NCI-H526 treated with DMSO at 0.1 percent for 48 hours (cell line): Measurements from ENCODE around the gene RALGPS2.
"Not testable (repeated sequence)": the region's sequence is repeated elsewhere in the genome, so short reads cannot be mapped to it uniquely, and the experiment has no call there.

Experiments
- DNase-seq: peaks from one replicate; lab custom pipeline; 2025; lab: John Stamatoyannopoulos, UW

The RALGPS2 gene

DNA sequence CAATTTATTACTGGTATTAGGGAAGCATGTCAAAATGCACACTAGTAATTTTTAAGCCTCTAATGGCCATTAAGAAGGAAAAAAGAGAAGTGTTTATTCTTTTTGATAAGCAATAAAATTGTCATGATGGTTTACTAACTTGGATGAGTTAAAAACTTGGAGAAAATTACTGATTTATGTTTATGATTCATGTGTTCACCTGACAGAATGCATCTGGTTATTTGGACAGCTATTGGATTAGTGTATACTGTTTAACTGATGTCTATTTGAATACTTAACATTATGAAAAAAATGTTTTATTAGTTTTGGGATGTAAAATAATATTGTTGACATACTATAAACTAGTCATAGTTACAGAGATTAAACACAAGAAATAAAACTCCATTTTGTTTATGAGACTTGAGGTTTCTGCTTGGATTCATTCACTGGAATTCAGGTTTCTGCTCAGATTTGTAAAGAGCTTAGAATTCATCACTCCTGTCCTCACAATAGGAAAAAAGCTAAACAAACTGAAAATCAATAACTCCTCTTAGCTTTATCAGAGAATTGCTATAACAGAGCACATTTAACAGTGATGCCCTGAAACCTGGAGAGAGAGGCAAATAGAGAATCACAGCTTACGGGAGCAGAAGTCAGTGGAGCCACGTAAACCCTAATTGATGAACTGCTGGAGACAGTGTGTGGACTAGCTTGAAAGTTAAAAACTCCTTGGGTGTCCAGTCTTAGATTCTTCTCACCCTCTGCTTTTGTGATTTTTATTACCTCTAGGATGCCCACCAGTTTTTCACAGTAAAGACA is 56.7 kb downstream of the RALGPS2 start:
- DNase-seq = no peak

DNA sequence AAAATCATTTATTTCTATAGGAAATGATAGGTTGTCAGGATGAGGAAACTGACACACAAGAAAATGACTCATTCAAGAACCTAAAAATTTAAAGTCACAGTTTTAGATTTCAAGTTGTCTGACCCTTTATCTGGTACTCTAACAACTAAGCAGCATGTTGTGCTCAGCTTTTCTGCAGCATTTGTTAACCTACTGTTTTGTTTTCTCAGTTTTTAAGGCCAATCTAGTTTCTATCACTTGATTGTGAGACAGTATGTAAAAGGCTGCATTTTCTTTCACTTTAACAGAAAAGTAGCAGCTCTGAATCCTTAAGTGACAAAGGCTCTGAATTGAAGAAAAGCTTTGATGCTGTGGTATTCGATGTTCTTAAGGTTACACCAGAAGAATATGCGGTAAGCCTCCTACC is 59.1 kb downstream of the RALGPS2 start:
- DNase-seq = no peak

DNA sequence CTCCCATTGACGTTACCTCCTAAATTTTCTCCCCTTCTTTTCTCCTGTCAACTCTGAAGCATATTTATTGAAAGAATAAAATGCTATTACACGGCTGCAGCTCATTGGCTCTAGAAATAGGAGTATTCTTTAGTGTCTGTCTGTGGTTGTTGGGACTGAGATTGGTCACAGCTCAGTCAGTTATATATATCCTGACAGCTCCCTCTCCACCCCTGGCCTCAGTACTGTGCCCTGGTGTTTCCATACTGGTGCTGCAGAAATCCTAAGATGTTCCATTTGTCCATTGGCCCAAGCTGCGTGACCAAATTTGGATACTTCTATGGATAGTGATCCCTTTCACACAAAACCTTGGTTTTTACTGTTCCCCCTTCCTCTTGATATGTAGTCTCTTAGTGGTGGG is 67.3 kb downstream of the RALGPS2 start:
- DNase-seq = no peak

DNA sequence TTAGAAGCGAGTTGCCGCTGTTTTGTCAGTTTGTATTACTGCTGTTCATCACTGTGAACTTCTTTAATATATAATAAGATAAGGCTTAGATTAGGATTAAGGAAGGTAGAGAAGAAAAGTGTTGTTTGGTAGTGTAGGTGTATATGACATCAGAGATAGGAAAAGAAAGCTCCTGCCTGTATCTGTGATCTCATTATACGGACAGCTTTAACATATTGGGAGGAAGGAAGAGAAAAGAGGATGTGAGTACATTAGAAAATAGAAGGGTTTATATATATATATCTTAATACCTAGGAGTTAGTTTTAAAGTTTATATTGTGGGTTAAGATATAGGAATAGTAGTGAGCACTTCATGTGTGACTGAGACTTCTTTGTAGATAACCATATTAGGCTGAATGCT is 71.0 kb downstream of the RALGPS2 start:
- no peak for DNase-seq

DNA sequence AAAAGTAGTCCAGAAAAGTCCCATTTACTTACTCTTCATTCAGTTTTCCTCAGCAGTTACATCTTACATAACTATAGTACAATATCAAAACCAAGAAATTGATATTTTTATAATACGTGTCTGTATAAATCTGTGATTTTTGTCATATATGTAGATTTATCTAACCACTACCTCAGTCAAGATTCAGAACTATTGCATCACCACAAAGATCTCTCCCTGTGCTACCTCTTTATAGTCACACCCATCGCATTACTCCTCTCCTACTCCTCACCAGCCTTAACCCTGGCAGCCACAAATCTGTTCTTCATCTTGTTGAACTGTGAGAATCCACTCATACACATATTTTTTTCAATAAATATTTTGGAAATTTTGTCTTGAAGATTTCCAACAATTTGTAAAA is 72.5 kb downstream of the RALGPS2 start:
- no peak for DNase-seq

DNA sequence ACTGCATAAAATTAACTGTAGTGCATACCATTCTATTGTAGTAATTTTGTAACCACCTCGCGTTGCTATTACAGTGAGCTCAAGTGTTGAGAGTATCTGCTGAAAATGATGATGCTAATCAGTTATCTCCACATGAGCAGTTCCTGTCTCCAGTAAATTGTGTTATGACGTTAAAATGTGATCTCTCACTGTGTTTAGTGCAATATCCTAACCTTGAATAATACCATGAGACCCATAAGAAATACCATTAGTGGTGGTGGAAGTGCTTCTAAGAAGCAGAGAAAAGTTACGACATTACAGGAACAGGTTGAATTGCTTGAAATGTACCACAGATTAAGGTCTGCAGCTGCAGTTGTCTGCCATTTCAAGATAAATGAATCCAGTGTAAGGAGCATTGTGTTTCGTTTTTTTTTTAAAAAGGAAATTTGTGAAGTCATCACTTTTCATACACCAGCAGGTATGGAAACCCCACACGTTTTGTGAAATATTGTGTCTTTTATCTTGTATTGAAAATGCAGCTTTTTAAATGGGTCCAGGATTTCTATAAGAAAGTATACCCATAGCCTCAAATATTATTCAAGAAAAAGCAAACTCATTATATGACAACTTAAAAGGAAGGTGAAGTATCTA is 73.3 kb downstream of the RALGPS2 start:
- DNase-seq = no peak

DNA sequence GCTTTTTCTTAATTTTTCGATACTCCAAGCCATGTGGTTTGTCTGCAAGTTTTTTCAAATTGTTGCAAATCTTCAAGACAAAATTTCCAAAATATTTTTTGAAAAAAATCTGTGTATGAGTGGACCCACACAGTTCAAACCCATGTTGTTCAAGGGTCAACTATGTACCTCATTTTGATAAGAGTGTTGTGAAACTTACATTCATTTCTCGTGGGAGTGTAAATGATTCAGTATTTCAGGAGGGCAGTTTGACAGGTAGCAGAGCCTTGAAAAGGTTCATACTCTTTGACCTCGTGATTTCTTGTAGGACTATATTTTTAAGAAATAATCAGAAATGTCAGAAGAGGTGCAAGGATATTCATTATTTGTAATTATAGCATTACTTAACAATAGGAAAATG is 77.8 kb downstream of the RALGPS2 start:
- no peak for DNase-seq

DNA sequence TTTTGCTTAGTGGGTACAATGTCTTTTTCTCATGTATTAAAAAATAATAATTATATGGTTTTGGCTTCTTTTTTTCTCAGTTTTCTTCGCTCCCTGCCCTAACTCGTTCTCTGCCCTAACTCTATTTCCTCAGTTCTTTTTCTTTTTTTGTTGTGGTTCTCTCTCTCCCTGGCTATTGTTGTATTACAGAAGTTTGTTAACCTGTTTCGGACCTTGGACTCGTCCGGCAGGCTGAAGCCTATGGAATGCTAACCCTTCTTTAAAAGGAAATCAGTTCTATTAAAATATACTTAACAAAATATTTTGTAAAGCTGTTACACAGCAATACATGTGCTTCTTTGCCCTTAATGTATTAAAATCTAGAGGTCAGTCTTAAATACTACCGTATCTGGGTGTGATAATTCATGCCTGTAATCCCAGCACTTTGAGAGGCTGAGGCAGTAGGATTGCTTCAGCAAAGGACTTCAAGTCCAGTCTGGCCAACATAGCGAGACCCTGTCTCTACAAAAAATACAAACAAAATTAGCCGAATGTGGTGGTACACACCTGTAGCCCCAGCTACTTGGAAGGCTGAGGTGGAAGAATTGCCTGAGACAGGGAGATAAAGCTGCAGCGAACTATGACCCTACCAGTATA is 81.7 kb downstream of the RALGPS2 start:
- DNase-seq = no peak

DNA sequence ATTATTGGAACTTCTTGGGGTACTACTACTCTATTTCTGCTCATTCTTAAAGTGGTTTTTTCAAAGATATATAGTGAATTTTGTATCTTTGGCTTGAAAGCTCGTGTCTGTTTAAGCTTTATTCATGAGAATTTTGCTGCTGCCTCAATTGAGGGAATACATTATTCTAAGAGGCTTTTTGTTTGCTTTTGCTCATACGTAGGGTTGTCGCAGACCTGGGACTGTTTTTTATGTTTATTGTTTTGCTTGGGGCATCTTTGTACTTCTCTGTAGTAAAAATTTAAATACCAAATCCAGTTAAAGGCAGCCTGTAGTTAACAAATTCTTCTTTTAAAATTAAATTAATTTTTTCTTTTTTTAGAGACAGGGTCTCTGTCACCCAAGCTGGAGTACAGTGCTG is 83.5 kb downstream of the RALGPS2 start:
- peak; percentile 84 for DNase-seq

DNA sequence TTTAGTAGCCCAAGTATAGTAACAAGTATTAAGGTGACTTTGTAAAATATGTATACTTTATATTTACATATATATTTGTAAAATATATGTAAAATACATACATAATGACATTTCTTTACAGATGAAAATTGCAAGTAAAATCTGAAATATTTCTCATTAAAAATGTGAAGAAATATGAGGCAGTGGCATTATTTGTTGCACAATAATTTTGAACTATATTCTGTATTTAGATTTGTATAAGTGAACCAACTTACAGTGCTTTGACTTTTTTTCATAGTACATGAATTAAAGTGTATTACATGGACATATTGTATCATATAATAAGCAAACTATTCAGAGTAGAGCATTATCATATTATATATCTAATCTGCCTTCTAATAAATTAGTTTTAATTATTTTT is 85.5 kb downstream of the RALGPS2 start:
- no peak for DNase-seq

DNA sequence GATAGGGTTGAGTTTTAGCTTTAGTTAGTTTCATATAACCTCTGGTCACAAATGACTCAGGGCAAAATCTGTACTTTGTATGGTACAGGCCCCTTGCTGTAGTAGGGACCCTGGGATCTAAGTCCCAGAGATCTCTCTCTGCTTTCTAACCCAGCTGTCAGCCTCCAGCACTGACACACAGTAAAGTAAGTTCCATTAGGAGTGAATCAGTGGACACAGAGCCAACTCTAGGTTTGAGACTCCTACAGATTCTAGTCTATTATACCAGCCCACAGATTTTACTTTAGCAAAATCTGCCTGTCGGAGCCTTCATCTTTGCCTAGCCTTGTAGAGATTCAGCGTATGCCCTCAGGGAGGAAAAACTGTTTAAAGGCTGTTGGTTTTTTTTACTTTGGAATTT is 93.4 kb downstream of the RALGPS2 start:
- DNase-seq = no peak

DNA sequence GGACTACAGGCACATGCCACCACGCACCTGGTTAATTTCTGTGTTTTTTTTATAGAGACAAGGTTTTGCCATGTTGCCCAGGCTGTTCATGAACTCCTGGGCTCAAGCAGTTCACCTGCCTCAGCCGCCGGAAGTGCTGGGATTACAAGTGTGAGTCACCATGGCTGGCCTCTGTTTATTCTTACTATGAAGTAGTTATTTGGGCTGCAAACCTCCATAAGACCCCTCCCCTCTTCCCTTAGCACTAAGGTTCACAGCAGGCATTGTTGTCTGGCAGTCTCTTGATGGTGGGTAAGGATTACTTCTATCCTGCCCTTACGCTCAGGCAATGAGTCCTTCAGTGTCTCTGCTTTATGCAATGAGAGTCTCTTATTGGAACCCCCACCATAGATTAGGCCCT is 94.1 kb downstream of the RALGPS2 start:
- DNase-seq = no peak

DNA sequence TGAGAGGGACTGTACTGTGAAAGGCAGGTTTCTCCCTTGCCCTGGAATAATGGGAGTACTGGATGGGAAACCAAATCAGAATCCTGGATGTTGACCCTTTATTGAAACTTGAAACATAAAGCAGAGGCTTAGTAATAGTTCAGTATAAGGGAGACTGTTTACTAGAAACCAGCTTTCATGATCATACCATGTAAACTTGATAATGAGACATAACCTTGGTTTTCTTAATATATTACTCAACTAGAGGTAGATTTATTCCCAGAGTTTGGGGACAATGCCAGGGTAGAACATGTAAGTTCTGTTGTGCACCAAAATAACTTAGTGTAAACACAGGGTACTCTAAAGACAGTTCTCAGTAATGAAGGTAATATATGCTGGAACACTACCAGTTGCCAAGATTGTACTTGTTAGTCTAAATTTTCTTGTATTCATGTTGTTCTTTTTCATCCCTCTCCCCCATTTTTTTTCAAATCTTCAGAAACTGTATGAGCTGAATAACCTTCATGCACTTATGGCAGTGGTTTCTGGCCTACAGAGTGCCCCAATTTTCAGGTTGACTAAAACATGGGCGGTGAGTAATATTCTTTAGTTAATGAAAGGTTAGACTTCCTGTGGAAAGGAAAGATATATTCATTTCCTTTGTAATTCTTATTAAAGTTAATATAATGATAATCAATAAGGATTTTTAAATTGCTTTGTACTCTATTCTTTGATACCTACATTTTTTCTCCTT is 96.3 kb downstream of the RALGPS2 start:
- DNase-seq = no peak

DNA sequence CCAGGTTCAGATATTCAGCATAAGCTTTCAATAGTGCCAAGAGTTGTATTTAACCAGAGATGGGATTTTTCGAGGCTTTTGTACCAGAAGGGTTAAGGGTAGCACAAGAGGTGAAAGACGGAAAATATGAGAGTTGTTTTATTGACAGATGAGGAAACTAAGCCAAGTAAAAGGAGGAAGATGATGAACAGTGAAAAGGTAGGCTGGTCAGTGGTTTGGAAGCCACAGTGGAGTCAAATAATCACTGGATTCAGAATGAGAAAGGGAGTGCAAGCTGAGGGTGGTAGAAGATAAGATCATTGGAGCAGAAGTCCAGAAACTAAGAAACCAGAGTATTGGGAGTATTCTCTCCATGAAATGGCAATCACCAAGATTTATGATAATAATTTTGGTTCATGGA is 100.1 kb downstream of the RALGPS2 start:
- no peak for DNase-seq

DNA sequence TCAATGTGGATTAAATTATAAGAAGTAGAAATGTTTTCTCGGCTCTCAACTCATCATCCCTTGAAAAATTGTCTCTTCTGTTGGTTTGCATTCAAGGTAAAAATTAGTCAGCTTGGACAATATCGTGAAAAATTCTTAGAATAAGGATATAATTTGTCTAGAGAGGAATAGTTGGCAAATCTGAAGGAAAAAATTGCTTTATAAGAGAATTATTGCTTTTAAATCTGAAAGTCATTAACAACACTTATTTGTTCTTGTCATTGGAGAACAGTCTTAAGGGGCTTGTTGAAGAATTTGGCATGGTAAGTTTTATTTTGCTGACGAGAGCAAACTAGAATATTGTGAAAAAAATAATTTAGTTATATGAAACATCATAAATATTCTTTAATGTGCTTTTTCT is 119.4 kb downstream of the RALGPS2 start:
- no peak for DNase-seq

DNA sequence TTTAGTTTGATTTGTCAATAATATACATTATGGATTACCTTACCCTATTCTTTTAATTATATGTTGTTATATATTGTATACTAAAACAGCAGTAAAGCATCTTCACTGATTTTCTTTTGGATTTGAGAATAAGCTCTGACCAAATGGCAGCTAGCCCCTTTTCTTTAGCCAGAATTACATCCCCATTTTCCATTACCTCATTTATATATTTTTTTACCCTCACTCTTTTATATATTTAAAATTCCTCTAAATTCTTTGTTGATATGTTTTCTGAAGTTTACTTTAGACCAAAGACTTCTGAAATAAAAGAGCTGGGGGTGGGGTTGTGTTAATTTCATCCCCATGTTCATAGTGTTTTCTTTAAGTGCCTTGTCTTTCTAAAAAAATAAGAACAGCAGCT is 121.3 kb downstream of the RALGPS2 start:
- no peak for DNase-seq

DNA sequence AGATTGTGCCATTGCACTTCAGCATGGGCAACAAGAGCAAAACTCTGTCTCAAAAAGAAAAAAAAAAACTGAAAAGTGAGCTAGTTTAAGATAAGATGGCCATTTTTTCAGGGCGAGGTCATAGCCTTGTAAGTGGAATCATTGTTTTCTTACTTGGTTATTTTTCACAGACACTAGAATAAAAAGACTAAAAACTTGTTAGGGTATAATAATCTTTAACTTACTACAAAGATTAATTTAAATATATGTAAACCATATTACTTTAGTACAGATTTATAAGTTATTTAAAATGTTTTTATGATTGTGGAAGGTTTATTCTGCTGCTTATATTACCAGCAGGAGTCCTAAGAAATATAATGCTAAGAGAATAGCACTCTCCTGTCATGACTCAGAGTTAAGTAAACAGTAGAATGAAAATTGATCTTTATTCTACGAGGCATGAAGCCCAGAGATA is 122.4 kb downstream of the RALGPS2 start:
- no peak for DNase-seq

DNA sequence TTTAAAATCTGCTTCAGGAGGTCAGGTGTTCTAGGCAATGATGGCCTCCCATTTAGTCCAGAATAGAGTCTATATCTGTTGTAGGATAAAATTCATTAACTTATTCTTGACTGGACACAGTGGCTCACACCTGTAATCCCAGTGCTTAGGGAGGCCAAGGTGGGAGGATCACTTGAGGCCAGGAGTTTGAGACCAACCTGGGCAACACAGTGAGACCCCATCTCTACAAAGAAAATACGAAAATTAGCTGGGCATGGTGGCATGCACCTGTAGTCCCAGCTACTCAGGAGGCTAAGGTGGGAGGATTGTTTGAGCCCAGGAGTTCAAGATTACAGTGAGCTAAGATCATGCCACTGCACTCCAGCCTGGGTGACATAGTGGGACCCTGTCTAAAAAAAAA is 122.9 kb downstream of the RALGPS2 start:
- not testable (repeated sequence) for DNase-seq

DNA sequence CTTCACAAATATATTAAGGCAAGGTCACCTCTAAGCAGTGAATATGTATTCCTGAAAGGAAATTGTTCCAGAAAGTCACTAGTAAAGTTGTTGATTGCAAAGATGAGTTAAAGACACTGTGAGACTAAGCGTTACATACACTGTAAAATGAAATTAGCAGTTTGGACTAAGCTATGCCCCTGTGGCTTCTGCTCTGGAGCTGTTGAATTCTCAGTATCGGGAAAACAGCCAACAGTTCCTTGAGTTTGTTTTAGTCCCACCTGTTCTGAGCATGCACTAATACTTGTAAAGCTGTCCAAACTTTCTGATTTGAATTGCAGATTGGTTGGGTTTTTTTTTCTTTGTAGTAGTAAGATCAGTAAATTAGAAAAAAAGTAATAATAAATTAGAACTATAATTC is 124.9 kb downstream of the RALGPS2 start:
- DNase-seq = no peak

DNA sequence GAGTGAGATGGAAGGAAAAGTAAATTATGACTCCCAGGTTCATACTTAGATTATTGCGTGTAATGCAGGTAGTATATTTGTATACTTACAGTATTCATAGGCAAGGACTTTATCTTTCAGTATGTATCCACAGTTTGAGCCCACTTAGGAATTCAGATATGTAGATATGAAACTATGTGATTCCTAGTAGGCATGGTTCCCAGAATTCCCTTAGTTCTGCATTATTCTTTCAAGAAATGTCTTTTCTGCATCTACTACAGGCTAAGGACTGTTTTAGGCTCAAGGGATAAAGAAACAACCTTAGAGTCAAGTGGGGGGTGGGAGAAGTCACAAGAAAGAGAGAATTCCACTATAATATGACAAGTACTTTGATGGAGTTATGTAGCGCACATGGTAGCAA is 132.1 kb downstream of the RALGPS2 start:
- DNase-seq = no peak

DNA sequence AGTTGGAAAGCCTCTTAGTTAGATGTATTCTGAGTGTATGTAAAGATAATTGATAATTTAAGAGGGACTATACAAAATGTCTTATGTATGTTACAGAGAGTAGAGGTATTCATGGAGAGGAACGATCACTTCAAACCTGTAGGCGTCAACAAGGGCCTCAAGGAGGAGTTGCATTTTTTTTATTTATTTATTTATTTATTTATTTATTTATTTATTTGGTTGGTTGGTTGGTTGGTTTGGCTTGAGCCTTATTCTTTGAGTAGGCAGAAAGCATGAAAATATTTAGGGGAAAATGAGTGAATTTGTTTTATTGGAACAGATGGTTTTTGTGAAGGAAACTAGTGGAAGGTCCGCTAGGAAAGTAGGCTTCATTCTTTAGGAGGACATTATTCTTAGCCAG is 137.4 kb downstream of the RALGPS2 start:
- DNase-seq = no peak

DNA sequence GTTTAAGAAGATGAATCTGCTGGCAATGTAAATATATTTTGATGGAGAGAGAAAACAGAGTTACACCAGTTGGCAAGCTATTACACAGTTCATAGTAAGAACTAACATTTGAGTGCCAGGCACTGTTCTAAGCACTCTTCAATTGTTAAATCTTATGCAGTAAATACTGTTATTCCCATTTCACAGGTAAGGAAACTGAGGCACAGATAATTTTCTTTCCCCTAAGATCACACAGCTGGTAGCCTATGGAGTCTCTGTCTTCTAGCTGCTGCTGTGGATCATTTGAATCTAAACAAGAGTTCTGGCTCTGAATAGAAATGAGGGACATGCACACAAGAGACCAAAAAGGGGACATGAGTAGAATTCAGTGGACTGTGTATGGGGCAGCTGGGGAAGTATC is 137.8 kb downstream of the RALGPS2 start:
- no peak for DNase-seq

DNA sequence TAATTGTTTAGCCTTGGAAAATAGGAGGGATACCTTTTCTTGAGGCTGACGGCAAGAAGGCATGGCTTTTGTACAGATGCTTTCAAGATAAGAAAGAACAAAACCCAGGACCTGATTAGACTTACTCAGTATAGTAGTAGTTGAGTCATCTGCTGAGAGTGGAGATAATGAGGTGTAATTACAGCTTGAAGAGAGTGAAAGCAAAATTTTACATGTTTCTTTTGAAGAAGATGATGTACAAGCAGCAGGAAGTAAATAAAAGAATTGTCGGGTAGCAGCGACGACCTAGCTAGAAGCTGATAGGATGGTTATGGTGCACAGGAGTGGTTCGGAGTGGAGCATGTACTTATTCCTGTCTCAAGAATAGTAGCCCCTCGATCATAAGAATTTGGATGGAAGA is 139.3 kb downstream of the RALGPS2 start:
- DNase-seq = no peak
